ENCODE measurements around the gene MYO5C.
A peak's percentile ranks its signal among the peaks of the same experiment; 100 is the strongest.

GRCh38 chr15:52336529-52336928, 40.9 kb upstream of the MYO5C start:
- TF ChIP-seq POLR2A (IDR thresholded peaks at IDR 0.05): no peak
- TF ChIP-seq CTCF (IDR thresholded peaks at IDR 0.05): peak in 1 of 4 experiments; percentile 15

Data from uterus (tissue), 2 donors.